Esophagus squamous epithelium (tissue), 5 donors: ENCODE results near the gene CLEC4G. TPM values are rescaled to one million over a fixed set of nuclear protein-coding genes. Genes with fewer than 3 reads are reported as not detected.
A peak's percentile ranks its signal among the peaks of the same experiment; 100 is the strongest.

ENCODE experiments used
- DNase-seq: peaks from one replicate; lab custom pipeline; 2025; lab: John Stamatoyannopoulos, UW
- H3K27ac ChIP-seq, 4 donors: fragments of 200-600 bp; sonication (generic); one replicate each; pipeline ENCODE4 v1.5.1; 2016 to 2019; ENCODE audit warnings: mild to moderate bottlenecking in 1 of 4
- H3K27me3 ChIP-seq, 4 donors: fragments of 200-600 bp; sonication (generic); 1 replicate in 3 of 4; 2 replicates in 1 of 4; pipeline versions ENCODE4 v1.5.1 to v1.6.0; 2017 to 2021; ENCODE audit warnings: antibody characterized with exemption in 1 of 4
- H3K36me3 ChIP-seq, 3 donors: fragments of 200-600 bp; sonication (generic); one replicate each; pipeline ENCODE4 v1.5.1; 2016 to 2019
- H3K4me1 ChIP-seq, 3 donors: fragments of 200-600 bp; sonication (generic); one replicate each; pipeline ENCODE4 v1.5.1; 2017 to 2019
- H3K4me3 ChIP-seq, 4 donors: fragments of 200-600 bp; sonication (generic); 1 replicate in 3 of 4; 2 replicates in 1 of 4; pipeline ENCODE4 v1.5.1; 2016 to 2019; ENCODE audit warnings: mild to moderate bottlenecking in 2 of 4, moderate library complexity in 1 of 4
- H3K9me3 ChIP-seq, 3 donors: fragments of 200-600 bp; sonication (generic); one replicate each; pipeline ENCODE4 v1.5.1; 2016 to 2019
- CTCF ChIP-seq, 6 experiments: fragments of 450-650 bp in 4 of 6; fragments of 200-600 bp in 2 of 6; sonication (generic) in 2 of 6; IDR thresholded peaks; one replicate each; pipeline ENCODE4 v1.5.1; 2016 to 2019; ENCODE audit warnings: antibody characterized with exemption in 6 of 6, mild to moderate bottlenecking in 4 of 6, moderate library complexity in 4 of 6
- POLR2A ChIP-seq, 4 donors: fragments of 450-650 bp; IDR thresholded peaks; one replicate each; pipeline ENCODE4 v1.6.1; 2017; ENCODE audit warnings: antibody characterized with exemption in 4 of 4, mild to moderate bottlenecking in 4 of 4, moderate library complexity in 3 of 4
- WGBS, 2 donors: methylation state at CpG; one replicate each; pipeline ENCODE4 v1.1.5; 2018; 5-methylcytosine and 5-hydroxymethylcytosine counted together
- intact Hi-C: fragments of 100-400 bp; cut with DNase I; formaldehyde crosslinking; loops from one replicate; pipeline ENCODE4 v1.15.0; 2022
- total RNA-seq, 4 donors: library from RNA; depleted of rRNA; stranded (reverse); fragments of >200 nt; gene quantifications; one replicate each; pipeline ENCODE4 v1.1.0, GENCODE V29; 2016
- donor health status: DM: yes; HTN: yes; CAD: no.

CLEC4G gene
- total RNA-seq, 4 donors from 2014 or later: 0.18 to 3.2 (median 1.1) TPM; not detected in 1

- H3K4me3 ChIP-seq: no peak overlapping the region
- H3K4me1 ChIP-seq: no peaks in the 10 kb centered on the region
- no peak overlapping the region for H3K27ac ChIP-seq
- no peaks in the 10 kb centered on the region for H3K9me3 ChIP-seq
- DNase-seq: no peak
- TF ChIP-seq CTCF (IDR thresholded peaks at IDR 0.05) (no peak), POLR2A (IDR thresholded peaks at IDR 0.05) (no peak)
- H3K27me3 ChIP-seq: peaks cover 0 to 14% (median 0%) of the 10 kb centered on the region in 4 donors
- H3K36me3 ChIP-seq: no peaks in the 10 kb centered on the region
- intact Hi-C loops: no loop called here
- 72 to 75% methylated on average over 7 of the region's 10 CpGs for WGBS, 2 donors
These were observed 21.9 kb downstream of the CLEC4G start for GRCh38 chr19:7709932-7710460.

- H3K27ac ChIP-seq: peak overlapping the region in 2 of 4 donors; percentile 46 to 76
- H3K4me1 ChIP-seq: no peaks in the 10 kb centered on the region
- no peak for DNase-seq
- TF ChIP-seq CTCF (IDR thresholded peaks at IDR 0.05) (no peak), POLR2A (IDR thresholded peaks at IDR 0.05) (no peak)
- intact Hi-C loops: no loop called here
- H3K27me3 ChIP-seq: peaks cover 0 to 39% (median 0%) of the 10 kb centered on the region in 4 donors
- H3K9me3 ChIP-seq: no peaks in the 10 kb centered on the region
- no peaks in the 10 kb centered on the region for H3K36me3 ChIP-seq
- no peak overlapping the region for H3K4me3 ChIP-seq
- WGBS, 2 donors: 56 to 60% methylated on average over 5 of the region's 8 CpGs
These were observed 24.9 kb downstream of the CLEC4G start for GRCh38 chr19:7706955-7707456.

GRCh38 chr19:7706188-7706954, 25.5 kb downstream of the CLEC4G start:
- no peak for TF ChIP-seq POLR2A (IDR thresholded peaks at IDR 0.05)
- WGBS, 2 donors: 72 to 78% methylated on average over 11 of the region's 14 CpGs
- H3K4me1 ChIP-seq: no peaks in the 10 kb centered on the region
- H3K27me3 ChIP-seq: peaks cover 0 to 44% (median 0%) of the 10 kb centered on the region in 4 donors
- no peak overlapping the region for H3K4me3 ChIP-seq
- no peaks in the 10 kb centered on the region for H3K36me3 ChIP-seq
- no peak for DNase-seq
- intact Hi-C loops: no loop called here
- peak overlapping the region in 2 of 4 donors; percentile 46 to 76 for H3K27ac ChIP-seq
- no peaks in the 10 kb centered on the region for H3K9me3 ChIP-seq

GRCh38 chr19:7705387-7706187, 26.3 kb downstream of the CLEC4G start:
- H3K4me1 ChIP-seq: no peaks in the 10 kb centered on the region
- peaks cover 0 to 52% (median 0%) of the 10 kb centered on the region in 4 donors for H3K27me3 ChIP-seq
- H3K27ac ChIP-seq: peak overlapping the region in 2 of 4 donors; percentile 46 to 76
- H3K4me3 ChIP-seq: no peak overlapping the region
- WGBS, 2 donors: 41 to 63% methylated on average over 14 to 16 of the region's 24 CpGs
- TF ChIP-seq POLR2A (IDR thresholded peaks at IDR 0.05) (peak in 1 of 4 donors; percentile 23), CTCF (IDR thresholded peaks at IDR 0.05) (no peak)
- no peak for DNase-seq
- no peaks in the 10 kb centered on the region for H3K9me3 ChIP-seq
- intact Hi-C loops: no loop called here
- H3K36me3 ChIP-seq: no peaks in the 10 kb centered on the region

- Histone ChIP-seq H3K4me3 (no peak overlapping the region), H3K36me3 (no peaks in the 10 kb centered on the region), H3K4me1 (no peaks in the 10 kb centered on the region), H3K27me3 (peaks cover 0 to 63% (median 0%) of the 10 kb centered on the region in 4 donors), H3K27ac (no peak overlapping the region), H3K9me3 (no peaks in the 10 kb centered on the region)
- no peak for TF ChIP-seq CTCF (IDR thresholded peaks at IDR 0.05)
- TF ChIP-seq POLR2A (IDR thresholded peaks at IDR 0.05): no peak
- intact Hi-C loops: no loop called here
- 72 to 100% methylated on average over 2 to 5 of the region's 6 CpGs for WGBS, 2 donors
- DNase-seq: no peak
These were observed 27.4 kb downstream of the CLEC4G start for GRCh38 chr19:7704280-7705060.
